AG04450 (cell line): ENCODE data around the gene GSTM1. TPM values are rescaled to one million over a fixed set of nuclear protein-coding genes. Genes with fewer than 3 reads are reported as not detected.
"Not testable (repeated sequence)": the region's sequence is repeated elsewhere in the genome, so short reads cannot be mapped to it uniquely, and the experiment has no call there.

Source experiments
- CTCF ChIA-PET: fragments of 300-600, 350-600 bp; formaldehyde crosslinking; extraction: SDS; loops from one replicate; lab custom pipeline; 2022; ENCODE audit warnings: antibody characterized with exemption, inconsistent platforms; lab: Charles Lee
- POLR2A ChIA-PET: fragments of 350-600 bp; formaldehyde crosslinking; extraction: SDS; loops from one replicate; lab custom pipeline; 2021; ENCODE audit warnings: antibody characterized with exemption, inconsistent platforms; lab: Yijun Ruan, JAX
- DNase-seq: peaks from one replicate; pipeline ENCODE4 v3.0.0-alpha.2; 2011; ENCODE audit warnings: low read depth, low spot score
- H3K27ac ChIP-seq: one replicate; pipeline ENCODE4 v1.5.1; 2012; ENCODE audit warnings: low read depth, low read length, control low read depth
- H3K27me3 ChIP-seq: one replicate; pipeline ENCODE4 v1.6.0; 2012; ENCODE audit warnings: low read length; ENCODE audit not compliant: control insufficient read depth, insufficient read depth
- H3K4me3 ChIP-seq: 2 replicates; pipeline ENCODE4 v1.5.1; 2011; ENCODE audit warnings: mild to moderate bottlenecking, low read depth, low read length, control low read depth
- H3K9me3 ChIP-seq: 2 replicates; pipeline ENCODE4 v1.5.1; 2012; ENCODE audit warnings: low read length; ENCODE audit not compliant: control insufficient read depth, insufficient read depth
- CTCF ChIP-seq: IDR thresholded peaks from 2 replicates; pipeline ENCODE4 v1.5.1; 2011; ENCODE audit warnings: low read depth, low read length, control low read depth, inconsistent platforms
- polyA plus RNA-seq: library from polyadenylated mRNA; depleted of rRNA; stranded (reverse); fragments of >200 nt; gene quantifications from 2 replicates; pipeline ENCODE4 v1.2.3, GENCODE V29; 2011

Gene GSTM1
- polyA plus RNA-seq, 1 experiment = 1.6 TPM

- Histone ChIP-seq H3K27me3 (peaks cover 3% of the 10 kb centered on the region), H3K4me3 (no peak overlapping the region), H3K9me3 (peaks cover 9% of the 10 kb centered on the region; the same call in 1 of the 2 replicates), H3K27ac (no peak overlapping the region)
- DNase-seq = no peak
- ChIA-PET CTCF (no interaction called here), POLR2A (no interaction called here)
- no peak for TF ChIP-seq CTCF
Measured at GRCh38 chr1:109704173-109704572, 16.6 kb downstream of the GSTM1 start.

GRCh38 chr1:109705411-109705810 lies 17.8 kb downstream of the GSTM1 start:
- ChIA-PET POLR2A (no interaction called here), CTCF (no interaction called here)
- Histone ChIP-seq H3K27me3 (peaks cover 3% of the 10 kb centered on the region), H3K27ac (no peak overlapping the region), H3K9me3 (peaks cover 9% of the 10 kb centered on the region; the same call in 1 of the 2 replicates), H3K4me3 (no peak overlapping the region)
- TF ChIP-seq CTCF = no peak
- DNase-seq = no peak

GRCh38 chr1:109708949-109709348 lies 21.3 kb downstream of the GSTM1 start:
- CTCF ChIA-PET = interaction anchor here (0.6 kb wide), 1 partner anchor 68 kb away, joined by 3 read pairs; no protein-coding TSS in a partner anchor
- not testable (repeated sequence) for H3K27ac ChIP-seq, DNase-seq, H3K27me3 ChIP-seq, H3K4me3 ChIP-seq
- POLR2A ChIA-PET = interaction anchor here (0.7 kb wide), 1 partner anchor 41 kb away, joined by 8 read pairs; no protein-coding TSS in a partner anchor
- H3K9me3 ChIP-seq = peaks cover 12% of the 10 kb centered on the region

GRCh38 chr1:109709822-109710221 lies 22.2 kb downstream of the GSTM1 start:
- H3K27ac ChIP-seq, H3K4me3 ChIP-seq, H3K27me3 ChIP-seq, H3K9me3 ChIP-seq, DNase-seq: not testable (repeated sequence)
- ChIA-PET CTCF (interaction anchor here (0.6 kb wide), 2 partner anchors 69 to 239 kb away, joined by 3 read pairs; no protein-coding TSS in a partner anchor), POLR2A (interaction anchor here (0.7 kb wide), 1 partner anchor 40 kb away, joined by 8 read pairs; no protein-coding TSS in a partner anchor)

- CTCF ChIA-PET, DNase-seq, H3K27ac ChIP-seq, H3K9me3 ChIP-seq, H3K27me3 ChIP-seq, POLR2A ChIA-PET: not testable (repeated sequence)
- H3K4me3 ChIP-seq = peak within 1 kb of the TSS; percentile 34
Measured at GRCh38 chr1:109711593-109712320, 24.1 kb downstream of the GSTM1 start, which contains the start of gene GSTM5. Gene GSTM5 (plus strand): TSS chr1:109712251. CDS start chr1:109712313, 62 bp downstream.

- H3K27me3 ChIP-seq = no peaks in the 10 kb centered on the region
- no peak for TF ChIP-seq CTCF
- no peak for DNase-seq
- POLR2A ChIA-PET = no interaction called here
- peak overlapping the region; percentile 34 for H3K4me3 ChIP-seq
- H3K9me3 ChIP-seq = peaks cover 9% of the 10 kb centered on the region
- CTCF ChIA-PET = no interaction called here
- H3K27ac ChIP-seq = no peak overlapping the region
Measured at GRCh38 chr1:109712321-109712864, 24.8 kb downstream of the GSTM1 start.
